Fibroblast of peridontal ligament (primary cell): ENCODE measurements around the gene YTHDF2.
"Not testable (repeated sequence)": the region's sequence is repeated elsewhere in the genome, so short reads cannot be mapped to it uniquely, and the experiment has no call there.

Experiments used
- DNase-seq: peaks from one replicate; pipeline ENCODE4 v3.0.0-alpha.2; 2010; ENCODE audit errors: extremely low read depth

YTHDF2 gene

DNA sequence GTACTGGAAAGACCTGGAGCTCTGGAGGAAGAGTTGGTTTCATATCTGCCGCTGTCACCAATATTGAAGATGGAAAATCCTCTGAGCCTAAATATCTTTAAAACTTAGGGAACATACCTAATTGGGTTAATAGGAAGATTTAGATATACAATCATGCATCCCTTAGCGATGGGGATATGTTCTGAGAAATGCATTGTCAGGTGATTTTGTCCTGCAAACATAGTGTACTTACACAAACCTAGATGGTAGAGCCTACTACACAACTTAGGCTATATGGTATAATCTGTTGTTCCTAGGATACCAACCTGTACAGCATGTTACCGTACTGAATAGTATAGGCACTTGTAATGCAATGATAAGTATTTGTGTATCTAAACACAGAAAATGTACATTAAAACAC is 22.5 kb downstream of the YTHDF2 start:
- DNase-seq, result no peak

GRCh38 chr1:28761189-28761588 is 24.4 kb downstream of the YTHDF2 start:
- no peak for DNase-seq

DNA sequence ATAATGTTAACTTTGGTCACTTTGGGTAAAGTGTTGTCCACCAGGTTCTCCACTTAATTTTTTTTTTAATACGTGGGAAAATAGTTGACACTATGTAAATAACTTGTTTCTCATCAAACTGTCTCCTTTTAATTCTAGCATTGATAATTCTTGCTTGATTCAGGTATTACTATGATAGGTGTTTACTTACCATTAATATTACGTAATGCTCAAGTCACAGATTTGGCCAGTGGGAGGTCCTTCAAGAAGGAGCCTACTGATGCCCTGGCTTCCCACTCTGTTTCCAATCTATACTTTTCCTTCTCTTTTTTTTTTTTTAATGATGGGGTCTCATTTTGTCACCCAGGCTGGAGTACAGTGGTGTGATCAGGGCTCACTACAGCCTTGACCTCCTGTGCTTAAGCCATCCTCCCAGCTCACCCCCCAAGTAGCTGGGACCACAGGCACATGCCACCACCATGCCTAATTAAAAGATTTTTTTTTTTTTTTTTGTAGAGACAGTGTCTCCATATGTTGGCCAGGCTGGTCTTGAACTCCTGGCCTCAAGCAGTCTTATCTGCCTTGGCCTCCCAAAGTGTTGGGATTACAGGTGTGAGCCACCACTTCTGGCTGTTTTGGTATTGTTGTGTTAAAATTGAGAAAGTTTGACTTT is 29.9 kb downstream of the YTHDF2 start:
- DNase-seq, result no peak

GRCh38 chr1:28770601-28771165 is 33.9 kb downstream of the YTHDF2 start:
- no peak for DNase-seq

DNA sequence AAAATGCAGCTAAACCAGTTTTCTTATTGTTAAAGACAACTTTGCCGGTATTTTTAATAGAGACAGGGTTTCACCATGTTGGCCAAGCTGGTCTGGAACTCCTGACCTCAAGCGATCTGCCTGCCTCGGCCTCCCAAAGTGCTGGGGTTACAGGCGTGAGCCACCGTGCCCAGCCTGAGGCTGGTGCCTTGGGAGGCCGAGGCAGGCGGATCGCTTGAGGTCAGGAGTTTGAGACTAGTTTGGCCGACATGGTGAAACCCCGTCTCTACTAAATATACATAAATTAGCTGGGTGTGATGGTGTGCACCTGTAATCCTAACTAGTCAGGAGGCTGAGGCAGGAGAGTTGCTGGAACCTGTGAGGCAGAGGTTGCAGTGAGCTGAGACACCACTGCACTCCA is 35.2 kb downstream of the YTHDF2 start:
- DNase-seq, result not testable (repeated sequence)

DNA sequence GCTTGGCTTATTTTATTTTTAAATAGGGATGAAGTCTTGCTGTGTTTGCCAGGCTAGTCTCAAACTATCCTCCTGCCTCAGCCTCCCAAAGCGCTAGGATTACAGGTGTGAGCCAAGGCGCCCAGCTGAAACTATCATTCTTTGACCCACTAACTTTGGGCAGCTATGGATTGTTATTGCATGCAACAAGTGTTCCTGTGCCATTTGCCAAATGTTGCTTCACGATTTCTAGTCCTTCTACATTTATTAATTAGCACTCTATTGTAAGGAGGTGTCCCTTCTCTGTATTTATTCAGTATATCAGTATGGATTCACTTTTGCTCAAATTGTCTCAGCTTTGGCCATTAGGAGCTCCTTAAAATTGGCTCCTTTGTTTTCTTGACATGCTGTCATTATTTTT is 36.4 kb downstream of the YTHDF2 start:
- no peak for DNase-seq

DNA sequence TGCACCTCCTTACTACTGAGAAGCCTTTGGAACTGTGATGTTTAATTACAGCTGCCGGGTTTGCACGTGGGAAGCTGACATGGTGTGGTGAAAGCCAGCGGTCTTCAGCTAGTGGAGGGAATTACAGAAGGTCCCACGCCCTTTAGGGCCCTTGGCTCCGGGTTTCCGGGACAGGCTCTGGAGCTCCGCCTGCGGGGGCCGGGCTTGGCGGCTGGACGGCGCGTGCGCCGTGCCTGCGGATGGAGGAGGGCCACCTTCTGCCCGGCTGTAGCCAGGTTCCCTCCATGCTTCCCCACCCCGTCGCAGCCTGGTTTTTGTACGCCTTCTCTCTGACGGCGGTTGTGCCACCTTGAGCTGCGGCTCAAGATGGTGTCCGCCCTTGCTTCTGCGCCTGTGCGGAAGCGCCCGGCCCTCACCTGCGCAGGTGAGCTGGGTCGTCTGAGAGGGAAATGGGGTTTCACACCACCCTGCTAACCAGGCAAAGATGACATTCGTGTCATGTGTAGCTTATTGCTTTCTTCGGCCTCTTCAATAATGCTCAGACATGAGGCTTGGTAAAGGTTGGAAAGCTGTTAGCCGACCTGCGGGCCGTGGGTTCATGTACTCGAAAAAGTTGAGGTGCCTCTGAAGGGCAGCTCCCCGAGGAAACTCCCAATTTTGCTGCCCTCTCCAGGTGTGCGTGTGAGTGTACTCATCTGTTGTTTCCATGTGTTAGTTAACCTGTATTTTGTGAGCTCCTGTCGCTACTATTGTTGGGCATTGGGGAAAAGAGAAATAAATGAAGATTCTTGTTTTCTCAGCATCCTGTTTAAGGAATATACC is 38.6 kb downstream of the YTHDF2 start:
- DNase-seq, result peak; percentile 63

DNA sequence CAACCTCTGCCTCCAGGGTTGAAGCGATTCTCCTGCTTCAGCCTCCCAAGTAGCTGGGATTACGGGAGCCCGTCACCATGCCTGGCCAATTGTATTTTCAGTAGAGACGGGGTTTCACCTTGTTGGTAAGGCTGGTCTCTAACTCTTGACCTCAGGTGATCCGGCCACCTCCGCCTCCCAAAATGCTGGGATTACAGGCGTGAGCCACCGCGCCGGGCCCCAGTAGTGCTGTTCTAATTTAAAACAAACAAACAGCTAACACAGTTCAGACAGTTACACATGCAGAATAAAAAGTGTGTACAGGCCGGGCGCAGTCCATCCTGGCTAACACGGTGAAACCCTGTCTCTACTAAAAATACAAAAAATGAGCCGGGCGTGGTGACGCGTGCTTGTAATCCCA is 39.6 kb downstream of the YTHDF2 start:
- DNase-seq, result no peak

DNA sequence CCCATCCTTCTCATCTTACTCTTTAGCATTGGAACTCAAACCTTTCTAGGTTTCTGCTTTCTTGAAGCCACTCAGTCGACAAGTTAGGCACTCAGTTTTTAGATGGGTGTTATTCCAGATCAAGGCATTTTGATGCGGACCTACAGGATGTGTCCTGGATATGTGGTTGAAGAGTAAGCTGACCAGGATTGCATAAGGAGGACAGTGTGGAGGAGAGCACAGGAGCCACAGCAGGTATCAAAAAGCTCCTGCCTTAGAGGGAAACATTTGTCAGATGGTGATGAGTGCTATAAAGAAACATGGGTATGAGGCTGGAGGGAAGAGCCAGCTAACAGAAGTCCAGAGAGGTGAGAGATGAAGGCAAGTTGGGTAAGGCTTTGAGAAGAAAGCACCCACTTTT is 41.3 kb downstream of the YTHDF2 start:
- no peak for DNase-seq

GRCh38 chr1:28779751-28780408 is 43.1 kb downstream of the YTHDF2 start:
- no peak for DNase-seq

DNA sequence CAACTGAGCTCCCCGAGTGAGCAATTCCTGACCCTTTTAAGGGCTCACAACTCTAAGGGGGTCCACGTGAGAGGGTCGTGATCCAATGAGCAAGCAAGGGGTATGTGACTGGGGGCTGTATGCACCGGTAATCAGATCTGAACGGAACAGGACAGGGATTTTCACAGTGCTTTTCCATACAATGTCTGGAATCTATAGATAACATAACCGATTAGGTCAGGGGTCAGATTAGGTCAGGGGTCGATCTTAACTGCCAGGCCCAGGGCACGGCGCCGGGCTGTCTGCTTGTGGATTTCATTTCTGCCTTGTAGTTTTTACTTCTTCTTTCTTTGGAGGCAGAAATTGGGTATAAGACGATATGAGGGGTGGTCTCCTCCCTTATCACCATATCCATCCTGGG is 44.6 kb downstream of the YTHDF2 start:
- no peak for DNase-seq

- peak; percentile 18 for DNase-seq
Observed at GRCh38 chr1:28782011-28782410, 45.3 kb downstream of the YTHDF2 start.

DNA sequence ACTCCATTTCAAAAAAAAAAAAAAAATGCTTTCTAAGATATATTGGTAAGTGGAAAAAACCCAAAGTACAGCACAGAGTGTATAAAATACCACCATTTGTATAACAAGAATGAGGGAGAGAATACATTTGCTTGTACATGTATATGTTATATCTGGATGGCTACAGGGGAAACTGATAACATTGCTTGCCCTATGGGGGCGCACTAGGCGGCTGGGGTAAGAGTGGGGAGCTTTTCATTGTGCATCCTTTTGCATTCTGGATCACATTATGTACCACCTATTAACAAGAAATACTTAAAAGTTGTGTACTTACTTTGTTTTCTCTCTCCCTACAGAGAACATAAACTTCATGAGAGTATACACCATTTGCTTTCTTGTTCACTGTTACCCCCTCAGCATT is 46.6 kb downstream of the YTHDF2 start:
- DNase-seq, result no peak

GRCh38 chr1:28789412-28789811 is 52.7 kb downstream of the YTHDF2 start:
- no peak for DNase-seq

GRCh38 chr1:28789816-28790215 is 53.1 kb downstream of the YTHDF2 start:
- DNase-seq, result no peak

DNA sequence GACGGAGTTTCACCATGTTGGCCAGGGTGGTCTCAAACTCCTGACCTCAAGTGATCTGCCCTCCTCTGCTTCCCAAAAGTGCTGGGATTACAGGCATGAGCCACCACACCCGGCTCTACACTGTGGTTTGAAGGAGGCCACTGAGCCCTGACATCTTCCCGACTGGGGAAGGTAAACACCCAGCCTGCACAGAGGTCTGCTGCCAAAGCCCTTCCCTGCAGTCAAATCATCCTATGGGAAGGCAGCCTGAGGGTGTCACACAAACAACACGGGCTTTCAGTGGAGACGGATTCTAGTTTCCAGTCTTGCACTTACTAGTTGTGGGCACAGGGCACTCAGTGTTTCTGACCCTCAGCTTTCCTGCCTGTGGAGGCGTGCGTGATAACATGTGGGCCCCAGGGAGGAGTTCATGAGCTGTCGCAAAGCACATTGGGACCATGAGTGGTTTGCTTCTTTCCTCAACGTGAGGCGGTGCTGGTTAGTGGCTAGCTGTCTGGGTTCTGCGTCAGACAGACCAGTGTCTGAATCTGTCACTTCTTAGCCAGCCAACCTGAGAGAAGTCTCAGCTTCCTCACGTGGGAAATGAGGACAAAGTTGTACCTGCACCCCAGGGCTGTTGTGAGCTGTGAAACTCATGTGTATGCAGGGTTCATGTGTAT is 53.8 kb downstream of the YTHDF2 start:
- DNase-seq, result no peak

- not testable (repeated sequence) for DNase-seq
Observed at GRCh38 chr1:28791929-28792328, 55.2 kb downstream of the YTHDF2 start.

DNA sequence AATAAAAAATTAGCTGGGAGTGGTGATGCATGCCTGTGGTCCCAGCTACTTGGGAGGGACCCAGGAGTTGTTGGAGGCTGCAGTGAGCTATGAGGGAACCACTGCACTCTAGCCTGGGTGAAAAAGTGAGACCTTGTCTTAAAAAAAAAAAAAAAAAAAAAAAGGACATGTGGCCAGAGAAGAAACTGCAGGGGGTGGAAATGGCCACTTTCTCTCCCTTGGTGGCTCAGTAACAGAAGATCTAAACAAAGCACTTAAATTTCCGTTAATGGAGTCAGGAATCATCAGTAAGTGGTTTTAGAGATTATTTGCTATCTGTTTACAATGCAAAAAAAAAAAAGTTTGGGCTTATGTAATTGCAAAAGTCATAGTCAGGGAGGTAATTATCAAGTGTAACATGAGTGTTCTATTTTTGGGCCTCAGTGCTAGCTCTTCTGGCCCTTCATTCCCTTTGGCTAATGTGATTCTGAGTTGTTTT is 55.9 kb downstream of the YTHDF2 start:
- DNase-seq, result no peak

GRCh38 chr1:28794582-28794981 is 57.8 kb downstream of the YTHDF2 start:
- not testable (repeated sequence) for DNase-seq

- DNase-seq, result peak; percentile 13
Observed at GRCh38 chr1:28796352-28797211, 59.8 kb downstream of the YTHDF2 start.

GRCh38 chr1:28800324-28800723 is 63.6 kb downstream of the YTHDF2 start:
- DNase-seq, result no peak
